WERI-Rb-1 (cell line): ENCODE data around the gene SLC7A6.

Source experiments
- DNase-seq: peaks from one replicate; pipeline ENCODE4 v3.0.0-alpha.2; 2020
- H3K27ac ChIP-seq: fragments of 250-450 bp; sonication (Bioruptor Pico); 2 replicates; pipeline ENCODE4 v1.5.1; 2020; ENCODE audit warnings: mild to moderate bottlenecking, moderate library complexity
- H3K27me3 ChIP-seq: fragments of 250-450 bp; sonication (Bioruptor Pico); 2 replicates; pipeline ENCODE4 v1.5.1; 2021; ENCODE audit warnings: mild to moderate bottlenecking, low read depth, moderate library complexity; ENCODE audit not compliant: insufficient read depth, severe bottlenecking
- H3K36me3 ChIP-seq: fragments of 250-450 bp; sonication (Bioruptor Pico); 2 replicates; pipeline ENCODE4 v1.5.1; 2020; ENCODE audit warnings: mild to moderate bottlenecking, moderate library complexity
- H3K4me3 ChIP-seq: 2 replicates; pipeline ENCODE4 v1.5.1; 2011; ENCODE audit warnings: low read depth, mild to moderate bottlenecking, control low read depth, low read length
- H3K9me3 ChIP-seq: fragments of 250-450 bp; sonication (Bioruptor Pico); 2 replicates; pipeline ENCODE4 v1.5.1; 2021; ENCODE audit warnings: mild to moderate bottlenecking, moderate library complexity; ENCODE audit not compliant: severe bottlenecking
- TF ChIP-seq, protein P1 (sequence below): IDR thresholded peaks from 2 replicates; pipeline ENCODE4 v1.5.1; 2011; ENCODE audit warnings: low read depth, mild to moderate bottlenecking, control low read depth, inconsistent platforms, low read length

Gene SLC7A6

DNA sequence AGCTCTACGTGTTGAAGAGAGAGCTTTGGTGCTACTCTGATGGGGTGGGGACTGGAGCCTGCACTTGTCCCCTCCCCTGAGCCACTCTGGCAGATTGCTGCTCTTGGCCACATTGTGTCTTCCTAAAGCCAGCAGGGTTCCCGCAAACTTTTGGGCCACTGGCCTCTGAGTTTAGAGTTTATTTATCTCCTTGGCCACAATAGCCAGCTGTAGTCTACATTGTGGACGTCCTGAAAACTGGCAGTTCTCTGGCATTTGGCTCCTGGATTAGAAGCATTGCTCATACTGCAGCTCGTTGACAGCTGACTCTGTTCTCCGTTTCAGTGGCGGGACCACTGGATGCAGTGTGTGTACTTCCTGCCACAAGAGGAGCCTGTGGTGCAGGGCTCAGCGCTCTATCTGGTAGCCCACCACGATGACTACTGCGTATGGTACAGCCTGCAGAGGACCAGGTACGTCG lies 81.1 kb downstream of the SLC7A6 start:
- DNase-seq = no peak
- no peak overlapping the region for H3K4me3 ChIP-seq
- H3K27me3 ChIP-seq = no peaks in the 10 kb centered on the region
- peaks cover 73% of the 10 kb centered on the region for H3K36me3 ChIP-seq
- TF ChIP-seq, protein P1, sequence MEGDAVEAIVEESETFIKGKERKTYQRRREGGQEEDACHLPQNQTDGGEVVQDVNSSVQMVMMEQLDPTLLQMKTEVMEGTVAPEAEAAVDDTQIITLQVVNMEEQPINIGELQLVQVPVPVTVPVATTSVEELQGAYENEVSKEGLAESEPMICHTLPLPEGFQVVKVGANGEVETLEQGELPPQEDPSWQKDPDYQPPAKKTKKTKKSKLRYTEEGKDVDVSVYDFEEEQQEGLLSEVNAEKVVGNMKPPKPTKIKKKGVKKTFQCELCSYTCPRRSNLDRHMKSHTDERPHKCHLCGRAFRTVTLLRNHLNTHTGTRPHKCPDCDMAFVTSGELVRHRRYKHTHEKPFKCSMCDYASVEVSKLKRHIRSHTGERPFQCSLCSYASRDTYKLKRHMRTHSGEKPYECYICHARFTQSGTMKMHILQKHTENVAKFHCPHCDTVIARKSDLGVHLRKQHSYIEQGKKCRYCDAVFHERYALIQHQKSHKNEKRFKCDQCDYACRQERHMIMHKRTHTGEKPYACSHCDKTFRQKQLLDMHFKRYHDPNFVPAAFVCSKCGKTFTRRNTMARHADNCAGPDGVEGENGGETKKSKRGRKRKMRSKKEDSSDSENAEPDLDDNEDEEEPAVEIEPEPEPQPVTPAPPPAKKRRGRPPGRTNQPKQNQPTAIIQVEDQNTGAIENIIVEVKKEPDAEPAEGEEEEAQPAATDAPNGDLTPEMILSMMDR = no peak
- no peaks in the 10 kb centered on the region for H3K9me3 ChIP-seq
- no peak overlapping the region for H3K27ac ChIP-seq

GRCh38 chr16:68345958-68346635 lies 81.8 kb downstream of the SLC7A6 start:
- H3K27me3 ChIP-seq = no peaks in the 10 kb centered on the region
- peaks cover 66% of the 10 kb centered on the region for H3K36me3 ChIP-seq
- H3K4me3 ChIP-seq = no peak overlapping the region
- TF ChIP-seq, protein P1 = no peak
- H3K27ac ChIP-seq = no peak overlapping the region
- H3K9me3 ChIP-seq = no peaks in the 10 kb centered on the region
- DNase-seq = no peak

DNA sequence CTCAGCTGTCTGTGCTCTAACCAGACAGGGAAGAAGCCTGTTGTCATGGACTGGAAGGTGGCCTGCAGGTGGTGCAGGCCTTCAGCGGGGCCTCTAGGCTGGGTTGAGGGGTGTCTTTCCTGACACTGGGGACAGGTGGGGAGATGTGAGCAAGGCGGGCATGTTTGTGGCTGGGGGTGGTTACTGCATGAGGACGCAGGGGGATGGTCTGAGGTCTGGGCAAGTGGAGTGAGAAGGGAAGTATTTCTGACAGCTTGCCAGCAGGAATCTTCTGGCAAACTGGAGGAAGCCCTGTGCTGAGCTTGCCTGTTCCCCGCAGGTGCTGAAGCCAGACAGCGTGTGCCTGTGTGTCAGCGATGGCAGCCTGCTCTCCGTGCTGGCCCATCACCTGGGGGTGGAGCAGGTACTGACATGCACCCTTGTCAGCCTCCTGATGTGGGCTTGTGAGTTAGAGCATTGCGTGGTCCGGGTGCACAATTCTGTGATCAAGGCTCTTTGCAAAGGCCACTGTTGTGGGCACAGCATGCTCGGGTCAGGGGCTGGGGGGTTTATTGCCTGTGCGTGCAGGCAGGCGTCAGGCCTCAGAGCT lies 82.7 kb downstream of the SLC7A6 start:
- Histone ChIP-seq H3K4me3 (no peak overlapping the region), H3K27me3 (no peaks in the 10 kb centered on the region), H3K27ac (no peak overlapping the region), H3K36me3 (peaks cover 61% of the 10 kb centered on the region), H3K9me3 (no peaks in the 10 kb centered on the region)
- no peak for DNase-seq
- TF ChIP-seq, protein P1 = no peak

DNA sequence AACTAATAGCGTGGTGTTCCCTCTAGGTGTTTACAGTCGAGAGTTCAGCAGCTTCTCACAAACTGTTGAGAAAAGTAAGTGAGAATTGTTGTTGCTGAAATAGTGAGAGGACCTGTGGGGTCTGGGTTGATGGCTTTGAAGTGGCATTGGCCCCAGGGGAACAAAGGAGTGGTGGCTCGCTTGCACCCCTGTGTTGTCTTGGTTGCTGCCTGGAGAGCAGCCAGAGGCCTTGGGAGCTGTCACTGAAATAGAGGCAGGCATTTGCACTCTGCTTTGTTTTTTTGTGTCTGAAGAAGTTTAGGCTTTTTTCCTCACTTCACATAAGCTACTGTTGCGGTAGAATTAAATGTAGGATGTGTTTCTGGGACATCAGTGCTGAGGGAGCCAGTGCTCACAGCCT lies 83.3 kb downstream of the SLC7A6 start:
- peaks cover 61% of the 10 kb centered on the region for H3K36me3 ChIP-seq
- H3K9me3 ChIP-seq = no peaks in the 10 kb centered on the region
- TF ChIP-seq, protein P1 = no peak
- no peak overlapping the region for H3K4me3 ChIP-seq
- H3K27ac ChIP-seq = no peak overlapping the region
- H3K27me3 ChIP-seq = no peaks in the 10 kb centered on the region
- no peak for DNase-seq

- H3K27me3 ChIP-seq = no peaks in the 10 kb centered on the region
- peaks cover 56% of the 10 kb centered on the region for H3K36me3 ChIP-seq
- DNase-seq = no peak
- TF ChIP-seq, protein P1 = no peak
- H3K27ac ChIP-seq = no peak overlapping the region
- no peaks in the 10 kb centered on the region for H3K9me3 ChIP-seq
- H3K4me3 ChIP-seq = no peak overlapping the region
Measured at GRCh38 chr16:68348639-68349445, 84.5 kb downstream of the SLC7A6 start.
